Suprapubic skin (tissue), 4 donors: ENCODE data around the gene CHST8. TPM values are rescaled to one million over a fixed set of nuclear protein-coding genes. Genes with fewer than 3 reads are reported as not detected.

Experiments used
- DNase-seq, 2 donors: peaks; one replicate each; pipeline ENCODE4 v3.0.0-alpha.2; 2019; ENCODE audit warnings: low spot score in 2 of 2
- H3K27ac ChIP-seq: fragments of 200-600 bp; sonication (generic); one replicate; pipeline ENCODE4 v1.5.1; 2019
- H3K27me3 ChIP-seq: fragments of 200-600 bp; sonication (generic); one replicate; pipeline ENCODE4 v1.5.1; 2019
- H3K36me3 ChIP-seq: fragments of 200-600 bp; sonication (generic); one replicate; pipeline ENCODE4 v1.5.1; 2019
- H3K4me1 ChIP-seq: fragments of 200-600 bp; sonication (generic); one replicate; pipeline ENCODE4 v1.5.1; 2019
- H3K4me3 ChIP-seq: fragments of 200-600 bp; sonication (generic); one replicate; pipeline ENCODE4 v1.5.1; 2019; ENCODE audit warnings: mild to moderate bottlenecking
- H3K9me3 ChIP-seq: fragments of 200-600 bp; sonication (generic); one replicate; pipeline ENCODE4 v1.5.1; 2019
- CTCF ChIP-seq, 2 donors: fragments of 200-600 bp in 1 of 2; fragments of 450-650 bp in 1 of 2; sonication (generic) in 1 of 2; IDR thresholded peaks; one replicate each; pipeline ENCODE4 v1.5.1; 2016 to 2019; ENCODE audit warnings: antibody characterized with exemption in 2 of 2, mild to moderate bottlenecking in 1 of 2, moderate library complexity in 1 of 2
- EP300 ChIP-seq: sonication (generic); formaldehyde crosslinking; IDR thresholded peaks from one replicate; pipeline ENCODE4 v1.6.1; 2017; ENCODE audit warnings: antibody characterized with exemption
- POLR2A ChIP-seq, 2 donors: fragments of 450-650 bp; IDR thresholded peaks; one replicate each; pipeline ENCODE4 v1.6.1; 2017; ENCODE audit warnings: antibody characterized with exemption in 2 of 2, mild to moderate bottlenecking in 2 of 2, moderate library complexity in 2 of 2
- POLR2AphosphoS5 ChIP-seq, 3 donors: sonication (generic); formaldehyde crosslinking; IDR thresholded peaks; one replicate each; pipeline ENCODE4 v1.6.1; 2017; ENCODE audit warnings: antibody characterized with exemption in 3 of 3
- WGBS: methylation state at CpG from one replicate; pipeline ENCODE4 v1.1.5; 2018; 5-methylcytosine and 5-hydroxymethylcytosine counted together
- total RNA-seq, 4 donors: library from RNA; depleted of rRNA; stranded (reverse); fragments of >200 nt; gene quantifications; one replicate each; pipeline ENCODE4 v1.1.0, GENCODE V29; 2016

The CHST8 gene
- total RNA-seq, 4 donors from 2014 or later: 0.36 TPM; not detected in 3

DNA sequence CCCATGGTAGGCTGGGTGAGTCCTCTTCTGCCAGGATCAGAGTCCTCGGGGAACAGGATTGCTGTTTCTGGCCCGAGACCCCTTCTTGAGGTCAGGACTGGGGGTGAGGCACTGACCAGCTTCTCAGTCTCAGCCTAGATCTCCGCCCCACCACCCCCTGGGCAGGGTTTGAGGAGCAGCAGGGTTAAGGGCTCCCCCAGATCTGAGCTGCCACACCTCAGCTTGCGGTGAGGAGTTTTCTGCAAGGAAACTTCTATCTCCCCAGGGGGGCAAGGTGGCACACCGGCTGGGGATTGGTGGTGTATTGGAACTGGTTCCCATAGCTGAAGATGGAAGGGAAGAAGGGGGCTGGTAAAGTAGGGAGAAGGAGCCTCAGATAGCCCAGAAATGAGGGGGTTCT is 19.5 kb downstream of the CHST8 start:
- Histone ChIP-seq H3K4me1 (no peaks in the 10 kb centered on the region), H3K27ac (no peak overlapping the region), H3K36me3 (no peaks in the 10 kb centered on the region), H3K27me3 (peaks cover 37% of the 10 kb centered on the region), H3K4me3 (no peak overlapping the region), H3K9me3 (no peaks in the 10 kb centered on the region)
- WGBS: 85% methylated on average over 5 of the region's 5 CpGs
- peak; percentile 44 to 69 for DNase-seq
- TF ChIP-seq EP300 (no peak), CTCF (IDR thresholded peaks at IDR 0.05) (no peak), POLR2A (IDR thresholded peaks at IDR 0.05) (no peak), POLR2AphosphoS5 (IDR thresholded peaks at IDR 0.05) (no peak)

- WGBS: 89% methylated on average over 7 of the region's 7 CpGs
Observed at GRCh38 chr19:33641956-33642498, 20.3 kb downstream of the CHST8 start.

GRCh38 chr19:33644284-33644836 is 22.6 kb downstream of the CHST8 start:
- 69% methylated on average over 9 of the region's 9 CpGs for WGBS
- Histone ChIP-seq H3K27me3 (peaks cover 14% of the 10 kb centered on the region), H3K4me1 (no peaks in the 10 kb centered on the region), H3K36me3 (no peaks in the 10 kb centered on the region), H3K4me3 (no peak overlapping the region), H3K27ac (no peak overlapping the region), H3K9me3 (no peaks in the 10 kb centered on the region)
- TF ChIP-seq EP300: no peak
- no peak for TF ChIP-seq POLR2A (IDR thresholded peaks at IDR 0.05)
- no peak for TF ChIP-seq POLR2AphosphoS5 (IDR thresholded peaks at IDR 0.05)
- no peak for TF ChIP-seq CTCF (IDR thresholded peaks at IDR 0.05)
- DNase-seq: peak; percentile 8 to 23

More at GRCh38 chr19:33641956-33642498, 20.3 kb downstream of the CHST8 start:
- H3K27me3 ChIP-seq: peaks cover 32% of the 10 kb centered on the region
- DNase-seq: peak; percentile 14 to 45
- TF ChIP-seq CTCF (IDR thresholded peaks at IDR 0.05) (no peak), POLR2AphosphoS5 (IDR thresholded peaks at IDR 0.05) (no peak), EP300 (no peak)
- H3K27ac ChIP-seq: no peak overlapping the region
- H3K9me3 ChIP-seq: no peaks in the 10 kb centered on the region
- no peak overlapping the region for H3K4me3 ChIP-seq
- no peaks in the 10 kb centered on the region for H3K4me1 ChIP-seq
- H3K36me3 ChIP-seq: no peaks in the 10 kb centered on the region

DNA sequence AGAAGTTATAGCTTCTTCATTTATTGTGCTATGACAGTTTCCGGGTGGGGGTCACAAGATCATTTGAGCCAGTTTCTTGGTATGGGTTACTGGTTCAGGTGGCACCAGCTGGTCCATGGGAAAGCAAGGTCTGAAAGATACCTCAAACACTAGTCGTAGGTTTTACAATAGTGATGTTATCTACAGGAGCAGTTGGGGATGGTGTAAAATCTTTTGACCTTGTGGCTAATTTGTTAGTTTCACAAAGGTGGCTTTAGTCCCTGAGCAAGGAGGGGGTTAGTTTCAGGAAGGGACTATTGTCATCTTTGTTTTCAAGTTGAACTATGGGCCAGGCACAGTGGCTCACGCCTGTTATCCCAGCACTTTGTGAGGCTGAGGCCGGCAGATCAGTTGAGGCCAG is 24.6 kb downstream of the CHST8 start:
- DNase-seq: peak; percentile 4 to 12
- TF ChIP-seq EP300 (no peak), POLR2A (IDR thresholded peaks at IDR 0.05) (no peak), POLR2AphosphoS5 (IDR thresholded peaks at IDR 0.05) (no peak), CTCF (IDR thresholded peaks at IDR 0.05) (no peak)
- Histone ChIP-seq H3K9me3 (no peaks in the 10 kb centered on the region), H3K4me3 (no peak overlapping the region), H3K4me1 (no peaks in the 10 kb centered on the region), H3K27ac (no peak overlapping the region), H3K36me3 (no peaks in the 10 kb centered on the region), H3K27me3 (peaks cover 3% of the 10 kb centered on the region)
- WGBS: 73% methylated on average over 4 of the region's 4 CpGs

DNA sequence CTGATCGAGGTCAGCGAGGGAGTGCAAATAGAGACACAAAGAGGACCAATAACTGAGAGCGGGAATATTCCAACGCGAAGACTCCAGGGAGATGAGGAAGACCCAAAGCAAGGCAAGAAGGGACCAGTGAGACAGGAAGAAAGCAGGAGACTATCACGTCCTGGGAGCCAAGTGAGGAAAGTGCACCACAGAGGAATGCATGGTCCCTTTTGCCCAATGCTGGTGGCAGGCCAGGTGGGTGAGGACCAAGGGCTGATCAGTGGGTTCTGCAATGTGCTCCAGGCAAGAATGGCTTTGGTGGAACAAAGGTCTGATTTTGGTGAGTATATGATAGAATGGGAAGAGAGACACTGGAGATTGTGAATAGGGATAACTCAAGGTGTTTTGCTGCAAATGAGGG is 25.4 kb downstream of the CHST8 start:
- TF ChIP-seq POLR2AphosphoS5 (IDR thresholded peaks at IDR 0.05) (no peak), EP300 (no peak), POLR2A (IDR thresholded peaks at IDR 0.05) (no peak), CTCF (IDR thresholded peaks at IDR 0.05) (no peak)
- H3K9me3 ChIP-seq: no peaks in the 10 kb centered on the region
- no peaks in the 10 kb centered on the region for H3K4me1 ChIP-seq
- WGBS: 84% methylated on average over 6 of the region's 6 CpGs
- no peak overlapping the region for H3K4me3 ChIP-seq
- no peaks in the 10 kb centered on the region for H3K27me3 ChIP-seq
- peak; percentile 13 to 41 for DNase-seq
- no peak overlapping the region for H3K27ac ChIP-seq
- H3K36me3 ChIP-seq: no peaks in the 10 kb centered on the region
